GM18867 (cell line): Measurements from ENCODE around the gene KANSL1.

Source experiments
- ATAC-seq: cut with Tn5 transposase; IDR thresholded peaks from one replicate; pipeline ENCODE4 v1.9.1; 2021; ENCODE audit warnings: mild to moderate bottlenecking, moderate library complexity; ENCODE audit not compliant: unreplicated experiment

The KANSL1 gene

DNA sequence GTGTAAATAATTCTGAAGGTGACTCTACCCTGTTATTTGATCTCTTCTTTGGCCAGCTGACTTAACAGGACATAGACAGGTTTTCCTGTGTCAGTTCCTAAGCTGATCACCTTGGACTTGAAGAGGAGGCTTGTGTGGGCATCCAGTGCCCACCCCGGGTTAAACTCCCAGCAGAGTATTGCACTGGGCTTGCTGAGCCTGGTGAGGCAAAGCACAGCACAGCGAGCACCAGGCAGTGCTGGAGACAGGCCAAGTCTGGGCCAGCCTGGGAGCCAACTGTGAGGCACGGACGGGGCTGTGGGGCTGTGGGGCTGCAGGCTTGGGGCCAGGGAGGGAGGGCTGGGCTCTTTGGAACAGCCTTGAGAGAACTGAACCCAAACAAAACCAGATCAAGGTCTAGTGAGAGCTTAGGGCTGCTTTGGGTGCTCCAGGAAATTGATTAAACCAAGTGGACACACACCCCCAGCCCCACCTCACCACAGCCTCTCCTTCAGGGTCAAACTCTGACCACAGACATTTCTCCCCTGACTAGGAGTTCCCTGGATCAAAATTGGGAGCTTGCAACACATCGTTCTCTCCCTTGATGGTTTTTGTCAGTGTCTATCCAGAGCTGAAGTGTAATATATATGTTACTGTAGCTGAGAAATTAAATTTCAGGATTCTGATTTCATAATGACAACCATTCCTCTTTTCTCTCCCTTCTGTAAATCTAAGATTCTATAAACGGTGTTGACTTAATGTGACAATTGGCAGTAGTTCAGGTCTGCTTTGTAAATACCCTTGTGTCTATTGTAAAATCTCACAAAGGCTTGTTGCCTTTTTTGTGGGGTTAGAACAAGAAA is 189.1 kb downstream of the KANSL1 start:
- ATAC-seq, result no peak

DNA sequence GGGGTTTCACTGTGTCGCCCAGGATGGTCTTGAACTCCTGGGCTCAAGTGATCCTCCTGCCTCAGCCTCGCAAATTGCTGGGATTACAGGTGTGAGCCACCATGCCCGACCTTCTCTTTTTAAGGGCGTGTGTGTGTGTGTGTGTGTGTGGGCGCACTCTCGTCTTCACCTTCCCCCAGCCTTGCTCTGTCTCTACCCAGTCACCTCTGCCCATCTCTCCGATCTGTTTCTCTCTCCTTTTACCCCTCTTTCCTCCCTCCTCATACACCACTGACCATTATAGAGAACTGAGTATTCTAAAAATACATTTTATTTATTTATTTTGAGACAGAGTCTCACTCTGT is 190.3 kb downstream of the KANSL1 start:
- ATAC-seq, result no peak

DNA sequence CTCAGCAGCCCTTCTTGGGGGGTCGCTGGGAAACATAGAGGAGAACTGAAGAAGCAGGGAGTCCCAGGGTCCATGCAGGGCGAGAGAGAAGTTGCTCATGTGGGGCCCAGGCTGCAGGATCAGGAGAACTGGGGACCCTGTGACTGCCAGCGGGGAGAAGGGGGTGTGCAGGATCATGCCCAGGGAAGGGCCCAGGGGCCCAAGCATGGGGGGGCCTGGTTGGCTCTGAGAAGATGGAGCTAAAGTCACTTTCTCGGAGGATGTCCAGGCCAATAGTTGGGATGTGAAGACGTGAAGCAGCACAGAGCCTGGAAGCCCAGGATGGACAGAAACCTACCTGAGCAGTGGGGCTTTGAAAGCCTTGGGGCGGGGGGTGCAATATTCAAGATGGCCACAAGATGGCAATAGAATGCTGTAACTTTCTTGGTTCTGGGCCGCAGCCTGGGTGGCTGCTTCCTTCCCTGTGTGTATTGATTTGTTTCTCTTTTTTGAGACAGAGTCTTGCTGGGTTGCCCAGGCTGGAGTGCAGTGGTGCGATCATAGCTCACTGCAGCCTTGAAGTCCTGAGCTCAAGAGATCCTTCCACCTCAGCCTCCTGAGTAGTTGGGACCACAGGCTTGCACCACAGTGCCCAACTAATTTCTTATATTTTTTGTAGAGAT is 190.8 kb downstream of the KANSL1 start:
- ATAC-seq, result no peak

DNA sequence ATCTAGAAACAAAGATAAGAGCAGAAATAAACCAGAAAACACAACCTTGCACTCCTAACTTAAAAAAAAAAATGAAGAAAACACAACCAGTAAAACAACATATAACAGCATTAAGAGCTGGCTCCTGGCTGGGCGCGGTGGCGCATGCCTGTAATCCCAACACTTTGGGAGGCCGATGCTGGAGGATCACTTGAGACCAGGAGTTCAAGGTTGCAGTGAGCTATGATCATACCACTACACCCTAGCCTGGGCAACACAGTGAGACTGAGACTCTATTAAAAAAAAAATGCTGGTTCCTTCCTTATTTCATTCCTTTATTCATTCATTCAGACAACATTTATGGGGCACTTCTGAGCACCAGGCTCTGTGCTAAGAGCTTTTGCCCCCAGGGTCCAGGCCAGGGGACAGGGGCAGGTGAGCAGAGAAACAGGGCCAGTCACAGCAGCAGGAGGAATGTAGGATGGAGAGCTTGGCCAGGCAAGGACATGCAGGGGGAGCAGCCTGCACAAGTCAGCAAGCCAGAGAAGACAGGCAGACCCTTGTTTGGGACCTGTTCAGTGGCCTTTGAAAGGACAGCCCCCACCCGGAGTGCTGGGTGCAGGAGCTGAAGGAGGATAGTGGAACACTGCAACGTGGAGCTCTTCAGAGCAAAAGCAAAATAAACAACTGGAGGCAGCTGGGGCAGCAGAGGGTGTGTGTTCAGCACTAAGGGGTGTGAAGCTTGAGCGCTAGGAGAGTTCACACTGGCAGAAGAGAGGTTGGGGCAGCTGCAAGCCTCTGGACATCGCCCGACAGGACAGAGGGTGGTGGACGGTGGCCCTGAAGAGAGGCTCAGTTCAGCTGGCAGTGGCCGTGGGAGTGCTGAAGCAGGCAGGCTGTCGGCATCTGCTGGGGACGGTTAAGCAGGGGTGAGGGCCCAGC is 191.6 kb downstream of the KANSL1 start:
- no peak for ATAC-seq

DNA sequence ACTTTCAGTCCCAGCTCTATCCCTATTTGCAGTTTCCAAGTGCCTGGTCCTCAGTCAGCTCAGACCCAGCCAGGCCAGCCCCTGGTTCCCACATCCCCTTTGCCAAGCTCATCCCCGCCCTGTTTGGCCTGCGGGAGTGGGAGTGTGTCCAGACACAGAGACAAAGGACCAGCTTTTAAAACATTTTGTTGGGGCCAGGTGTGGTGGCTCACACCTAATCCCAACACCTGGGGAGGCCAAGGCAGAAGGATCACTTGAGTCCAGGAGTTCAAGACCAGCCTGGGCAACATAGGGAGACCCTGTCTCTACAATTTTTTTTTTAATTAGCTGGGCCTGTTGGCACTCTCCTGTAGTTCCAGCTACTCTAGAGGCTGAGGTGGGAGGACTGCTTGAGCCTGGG is 192.5 kb downstream of the KANSL1 start:
- no peak for ATAC-seq

DNA sequence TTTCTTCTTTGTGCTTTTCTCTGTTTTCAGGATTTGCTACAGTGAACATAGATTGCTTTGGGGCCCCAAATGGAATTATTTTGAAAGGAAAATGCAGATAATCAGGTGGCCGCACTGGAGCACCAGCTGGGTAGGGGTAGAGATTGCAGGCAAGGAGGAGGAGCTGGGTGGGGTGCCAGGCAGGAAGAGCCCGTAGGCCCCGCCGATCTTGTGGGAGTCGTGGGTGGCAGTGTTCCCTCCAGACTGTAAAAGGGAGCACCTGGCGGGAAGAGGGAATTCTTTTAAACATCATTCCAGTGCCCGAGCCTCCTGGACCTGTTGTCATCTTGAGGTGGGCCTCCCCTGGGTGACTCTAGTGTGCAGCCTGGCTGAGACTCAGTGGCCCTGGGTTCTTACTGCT is 192.9 kb downstream of the KANSL1 start:
- ATAC-seq, result no peak

DNA sequence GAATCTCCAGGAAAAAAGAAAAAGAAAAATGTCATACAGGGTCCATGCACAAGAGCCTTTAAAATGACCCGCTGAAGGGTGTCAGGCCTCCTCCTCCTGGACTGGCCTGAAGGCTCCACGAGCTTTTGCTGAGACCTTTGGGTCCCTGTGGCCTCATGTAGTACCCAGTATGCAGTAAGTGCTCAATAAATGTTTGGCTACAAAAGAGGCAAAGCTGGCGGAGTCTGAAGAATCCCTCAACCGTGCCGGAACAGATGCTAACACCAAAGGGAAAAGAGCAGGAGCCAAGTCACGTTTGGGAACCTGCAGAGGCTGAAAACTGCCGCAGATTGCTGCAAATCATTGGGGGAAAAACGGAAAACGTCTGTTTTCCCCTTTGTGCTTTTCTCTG is 193.3 kb downstream of the KANSL1 start:
- ATAC-seq, result no peak

DNA sequence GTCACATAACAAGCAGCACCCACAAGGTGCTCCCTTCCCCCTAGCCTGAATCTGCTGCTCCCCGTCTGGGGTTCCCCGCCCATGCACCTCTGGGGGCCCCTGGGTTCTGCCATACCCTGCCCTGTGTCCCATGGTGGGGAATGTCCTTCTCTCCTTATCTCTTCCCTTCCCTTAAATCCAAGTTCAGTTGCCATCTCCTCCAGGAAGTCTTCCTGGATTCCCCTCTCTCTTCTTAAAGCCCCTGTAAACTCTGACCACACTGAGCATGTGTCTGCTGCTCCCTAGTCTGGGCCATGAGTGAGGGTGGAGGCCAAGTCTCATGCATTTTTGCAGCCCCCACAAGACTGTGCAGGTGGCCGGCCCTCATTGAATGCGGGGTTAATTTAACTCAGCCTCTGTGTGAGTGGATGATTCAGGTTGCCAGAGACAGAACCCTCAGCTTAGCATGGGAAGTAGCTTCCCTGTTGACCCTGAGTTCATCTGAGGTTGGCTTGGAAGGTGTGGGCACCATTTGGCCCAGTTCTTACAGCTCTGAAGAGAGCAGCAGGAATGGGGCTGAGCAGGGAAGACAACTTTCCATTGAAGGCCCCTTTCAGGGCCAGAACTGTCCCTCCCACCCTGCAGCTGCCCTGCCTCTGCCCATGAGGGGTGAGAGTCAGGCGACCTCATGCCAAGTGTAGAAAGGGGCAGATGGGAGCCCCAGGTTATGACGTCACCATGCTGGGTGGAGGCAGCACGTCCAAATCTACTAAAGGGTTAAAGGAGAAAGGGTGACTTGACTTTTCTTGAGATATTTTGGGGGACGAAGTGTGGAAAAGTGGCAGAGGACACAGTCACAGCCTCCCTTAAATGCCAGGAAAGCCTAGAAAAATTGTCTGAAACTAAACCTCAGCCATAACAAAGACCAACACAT is 194.0 kb downstream of the KANSL1 start, which contains the start of gene STH:
Gene STH, plus strand, starts transcription at position 264 of the 913 bp plus-strand sequence. Its CDS starts 30 bp downstream, at position 294.
- no peak for ATAC-seq

DNA sequence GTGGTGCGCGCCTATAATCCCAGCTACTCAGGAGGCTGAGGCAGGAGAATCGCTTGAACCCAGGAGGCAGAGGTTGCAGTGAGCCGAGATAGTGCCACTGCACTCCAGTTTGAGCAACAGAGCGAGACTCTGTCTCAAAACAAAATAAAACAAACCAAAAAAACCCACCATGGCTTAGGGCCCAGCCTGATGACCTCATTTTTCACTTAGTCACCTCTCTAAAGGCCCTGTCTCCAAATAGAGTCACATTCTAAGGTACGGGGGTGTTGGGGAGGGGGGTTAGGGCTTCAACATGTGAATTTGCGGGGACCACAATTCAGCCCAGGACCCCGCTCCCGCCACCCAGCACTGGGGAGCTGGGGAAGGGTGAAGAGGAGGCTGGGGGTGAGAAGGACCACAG is 195.6 kb downstream of the KANSL1 start:
- ATAC-seq, result no peak

DNA sequence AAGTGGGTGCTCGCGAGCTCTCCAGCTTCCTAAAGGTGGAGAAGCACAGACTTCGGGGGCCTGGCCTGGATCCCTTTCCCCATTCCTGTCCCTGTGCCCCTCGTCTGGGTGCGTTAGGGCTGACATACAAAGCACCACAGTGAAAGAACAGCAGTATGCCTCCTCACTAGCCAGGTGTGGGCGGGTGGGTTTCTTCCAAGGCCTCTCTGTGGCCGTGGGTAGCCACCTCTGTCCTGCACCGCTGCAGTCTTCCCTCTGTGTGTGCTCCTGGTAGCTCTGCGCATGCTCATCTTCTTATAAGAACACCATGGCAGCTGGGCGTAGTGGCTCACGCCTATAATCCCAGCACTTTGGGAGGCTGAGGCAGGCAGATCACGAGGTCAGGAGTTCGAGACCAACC is 196.1 kb downstream of the KANSL1 start:
- ATAC-seq, result no peak

DNA sequence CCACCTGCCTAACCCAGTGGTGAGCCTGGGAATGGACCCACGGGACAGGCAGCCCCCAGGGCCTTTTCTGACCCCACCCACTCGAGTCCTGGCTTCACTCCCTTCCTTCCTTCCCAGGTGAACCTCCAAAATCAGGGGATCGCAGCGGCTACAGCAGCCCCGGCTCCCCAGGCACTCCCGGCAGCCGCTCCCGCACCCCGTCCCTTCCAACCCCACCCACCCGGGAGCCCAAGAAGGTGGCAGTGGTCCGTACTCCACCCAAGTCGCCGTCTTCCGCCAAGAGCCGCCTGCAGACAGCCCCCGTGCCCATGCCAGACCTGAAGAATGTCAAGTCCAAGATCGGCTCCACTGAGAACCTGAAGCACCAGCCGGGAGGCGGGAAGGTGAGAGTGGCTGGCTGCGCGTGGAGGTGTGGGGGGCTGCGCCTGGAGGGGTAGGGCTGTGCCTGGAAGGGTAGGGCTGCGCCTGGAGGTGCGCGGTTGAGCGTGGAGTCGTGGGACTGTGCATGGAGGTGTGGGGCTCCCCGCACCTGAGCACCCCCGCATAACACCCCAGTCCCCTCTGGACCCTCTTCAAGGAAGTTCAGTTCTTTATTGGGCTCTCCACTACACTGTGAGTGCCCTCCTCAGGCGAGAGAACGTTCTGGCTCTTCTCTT is 196.8 kb downstream of the KANSL1 start:
- ATAC-seq, result no peak

DNA sequence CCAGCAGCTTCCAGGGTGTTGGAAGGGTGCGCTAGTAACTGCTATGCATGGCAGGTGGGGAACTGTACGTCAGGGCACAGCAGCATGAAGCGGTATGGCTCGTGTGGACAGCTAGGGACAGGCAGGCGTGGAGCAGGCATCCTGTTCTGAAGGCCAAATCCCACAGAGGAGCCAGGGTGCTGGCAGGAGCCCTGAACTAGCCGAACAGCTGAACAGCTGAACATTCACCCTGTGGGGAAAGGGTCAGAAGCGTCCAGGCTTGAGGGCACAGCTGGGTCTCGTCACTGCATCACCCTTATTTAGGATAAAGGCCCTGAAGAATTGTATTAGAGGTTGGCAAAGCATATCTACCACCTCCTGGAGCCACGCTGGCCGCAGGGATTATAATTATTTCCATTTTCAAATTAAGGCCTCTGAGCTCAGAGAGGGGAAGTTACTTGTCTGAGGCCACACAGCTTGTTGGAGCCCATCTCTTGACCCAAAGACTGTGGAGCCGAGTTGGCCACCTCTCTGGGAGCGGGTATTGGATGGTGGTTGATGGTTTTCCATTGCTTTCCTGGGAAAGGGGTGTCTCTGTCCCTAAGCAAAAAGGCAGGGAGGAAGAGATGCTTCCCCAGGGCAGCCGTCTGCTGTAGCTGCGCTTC is 197.5 kb downstream of the KANSL1 start:
- no peak for ATAC-seq

DNA sequence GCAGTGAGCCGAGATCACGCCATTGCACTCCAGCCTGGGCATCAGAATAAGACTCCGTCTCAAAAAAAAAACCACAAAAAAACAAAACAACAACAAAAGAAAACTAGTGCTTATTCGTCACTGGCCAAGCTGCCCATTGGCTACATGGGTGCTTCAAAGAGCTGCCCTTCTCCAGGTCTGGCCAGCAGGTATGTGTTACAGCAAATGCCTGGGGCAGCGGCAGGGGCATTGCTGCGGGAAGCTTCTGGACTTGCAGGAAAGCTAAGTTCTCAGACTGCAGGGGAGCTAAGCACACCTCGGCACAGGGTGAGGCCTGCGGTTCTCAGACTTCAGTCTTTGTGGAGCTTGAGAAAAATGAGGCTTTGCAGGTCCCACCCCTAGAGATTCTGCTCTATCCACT is 198.2 kb downstream of the KANSL1 start:
- ATAC-seq, result no peak

DNA sequence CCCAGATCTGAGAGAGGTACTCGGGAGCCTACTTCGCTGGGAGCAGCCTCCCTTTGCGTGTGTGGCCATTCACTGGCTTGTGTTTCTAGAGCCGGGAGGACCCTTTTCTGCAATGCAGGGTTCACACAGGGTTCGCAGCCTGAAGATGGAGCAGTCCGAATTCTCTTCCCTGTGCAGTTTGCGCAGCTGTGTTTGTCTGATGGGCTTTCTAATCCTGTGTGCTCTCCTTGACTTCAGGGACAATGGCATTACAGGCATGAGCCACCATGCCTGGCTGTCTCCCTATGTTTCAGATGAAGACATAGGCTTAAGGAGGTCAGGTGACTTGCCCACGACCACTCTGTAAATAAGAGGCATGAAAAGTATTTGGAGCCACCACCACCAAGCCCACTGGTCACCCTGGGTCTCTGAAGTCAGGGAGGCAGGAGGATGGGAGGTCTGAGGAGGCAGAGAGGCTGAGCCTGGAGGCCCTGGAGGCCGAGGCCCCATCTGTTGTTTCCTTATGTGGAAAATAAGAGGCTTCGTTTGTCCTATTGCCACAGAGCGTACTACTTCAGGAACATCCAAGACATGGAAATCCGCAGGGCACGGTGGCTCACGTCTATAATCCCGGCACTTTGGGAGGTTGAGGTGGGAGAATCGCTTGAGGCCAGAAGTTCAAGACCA is 199.1 kb downstream of the KANSL1 start:
- no peak for ATAC-seq

DNA sequence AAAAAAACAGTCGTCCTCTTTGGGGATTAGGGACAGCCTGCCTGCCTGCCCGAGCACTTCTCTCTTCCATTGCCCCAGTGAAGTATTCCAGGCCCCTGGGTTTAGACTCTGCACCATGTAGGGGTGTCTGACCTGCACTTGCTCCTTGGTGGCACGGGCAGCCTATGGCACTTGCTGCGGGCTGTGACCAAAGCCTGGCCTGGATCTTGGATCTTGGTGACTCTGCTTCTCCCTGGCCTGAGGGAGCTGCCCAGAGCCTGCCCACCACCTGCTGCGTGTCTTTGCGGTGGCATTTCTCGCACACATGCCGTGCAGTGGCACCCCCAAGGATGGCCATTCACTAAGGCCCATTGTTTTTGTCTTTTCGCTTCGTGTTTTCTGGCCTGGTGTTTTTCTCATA is 200.3 kb downstream of the KANSL1 start:
- ATAC-seq, result no peak

DNA sequence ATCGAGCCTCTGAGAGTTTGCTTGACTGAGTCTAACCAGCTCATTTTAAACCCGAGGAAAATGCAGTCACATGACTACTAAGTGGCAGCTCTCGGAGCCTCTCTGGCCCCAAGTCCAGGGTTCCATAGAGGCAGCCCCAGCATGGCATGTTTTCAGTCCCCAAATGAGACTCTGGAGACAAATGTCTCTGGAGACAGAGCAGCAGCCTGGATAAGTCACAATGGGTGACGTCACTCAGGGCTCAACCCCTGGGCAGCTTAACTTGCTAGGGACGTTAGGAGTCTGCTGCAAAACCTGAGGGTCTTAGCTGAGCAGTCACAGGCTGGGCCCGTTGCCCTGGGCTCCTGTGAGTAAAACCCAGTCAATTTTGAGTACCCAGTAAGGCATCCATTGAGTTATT is 201.1 kb downstream of the KANSL1 start:
- ATAC-seq, result no peak

DNA sequence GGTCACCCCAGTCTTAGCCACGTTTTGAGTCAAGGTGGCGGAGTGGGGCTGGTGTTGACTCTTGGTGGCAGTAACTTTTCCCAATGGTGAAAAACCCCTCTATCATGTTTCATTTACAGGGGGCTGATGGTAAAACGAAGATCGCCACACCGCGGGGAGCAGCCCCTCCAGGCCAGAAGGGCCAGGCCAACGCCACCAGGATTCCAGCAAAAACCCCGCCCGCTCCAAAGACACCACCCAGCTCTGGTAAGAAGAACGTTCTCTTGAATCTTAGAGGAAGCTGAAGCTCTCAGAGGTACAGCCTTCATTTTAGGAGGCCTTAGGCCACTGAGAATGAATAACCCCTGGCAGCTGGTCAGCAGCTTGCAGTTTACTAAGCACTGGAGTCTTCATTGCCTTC is 201.9 kb downstream of the KANSL1 start:
- no peak for ATAC-seq

DNA sequence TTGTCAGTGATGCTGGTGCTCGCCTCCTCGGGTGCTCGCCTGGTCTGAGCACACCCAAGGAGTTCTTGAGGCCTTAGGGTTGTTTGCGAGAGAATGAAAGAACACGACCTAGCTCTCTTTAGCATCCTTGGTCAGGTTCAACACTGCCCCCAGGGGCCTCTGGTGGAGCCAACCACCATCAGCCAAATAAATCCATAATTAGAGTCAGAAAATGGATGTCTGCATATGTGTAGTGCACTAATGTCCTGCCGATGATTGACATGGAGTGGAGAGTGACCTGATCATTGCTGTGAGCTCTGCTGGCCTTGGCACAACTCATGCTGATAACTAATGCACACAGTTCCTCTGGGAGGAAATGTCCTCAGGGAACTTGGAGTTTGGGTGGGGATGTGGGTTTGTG is 202.3 kb downstream of the KANSL1 start:
- no peak for ATAC-seq

DNA sequence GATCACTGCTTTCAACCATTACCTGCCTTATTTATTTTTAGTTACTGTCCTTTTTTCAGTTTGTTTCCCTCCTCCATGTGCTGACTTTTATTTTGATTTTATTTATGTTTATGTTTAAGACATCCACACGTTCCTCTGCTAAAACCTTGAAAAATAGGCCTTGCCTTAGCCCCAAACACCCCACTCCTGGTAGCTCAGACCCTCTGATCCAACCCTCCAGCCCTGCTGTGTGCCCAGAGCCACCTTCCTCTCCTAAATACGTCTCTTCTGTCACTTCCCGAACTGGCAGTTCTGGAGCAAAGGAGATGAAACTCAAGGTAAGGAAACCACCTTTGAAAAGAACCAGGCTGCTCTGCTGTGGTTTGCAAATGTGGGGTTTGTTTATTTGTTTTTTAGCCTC is 203.5 kb downstream of the KANSL1 start:
- no peak for ATAC-seq
